K562 (cell line): ENCODE measurements around the gene GAB1. TPM values are rescaled to one million over a fixed set of nuclear protein-coding genes. Genes with fewer than 3 reads are reported as not detected.

ENCODE experiments used
- CBX2 ChIP-seq: fragments of 200-600 bp; sonication (generic); IDR thresholded peaks from one replicate; pipeline ENCODE4 v1.6.1; 2012; ENCODE audit warnings: mild to moderate bottlenecking, low read length, inconsistent platforms; ENCODE audit not compliant: insufficient read depth, poor library complexity, severe bottlenecking
- HMG20B ChIP-seq: fragments of 250-450 bp; sonication (Bioruptor Pico); IDR thresholded peaks from 2 replicates; pipeline ENCODE4 v1.5.0; 2021; ENCODE audit warnings: mild to moderate bottlenecking
- HOXB6 ChIP-seq: fragments of 250-450 bp; sonication (Bioruptor Pico); IDR thresholded peaks from 2 replicates; pipeline ENCODE4 v1.5.1; 2022; ENCODE audit warnings: mild to moderate bottlenecking, borderline replicate concordance
- IRF1 ChIP-seq: sonication (generic); formaldehyde crosslinking; IDR thresholded peaks from 2 replicates; pipeline ENCODE4 v1.8.0; 2022; ENCODE audit warnings: missing genetic modification reagents, mild to moderate bottlenecking, borderline replicate concordance
- KLF16 ChIP-seq: IDR thresholded peaks from 2 replicates; pipeline ENCODE4 v1.6.1; 2016; ENCODE audit warnings: antibody characterized with exemption
- NR0B1 ChIP-seq: fragments of 450-650 bp; IDR thresholded peaks from one replicate; pipeline ENCODE4 v1.6.1; 2018; ENCODE audit warnings: mild to moderate bottlenecking, moderate library complexity; ENCODE audit not compliant: partially characterized antibody
- PHF8 ChIP-seq: fragments of 200-600 bp; sonication (generic); IDR thresholded peaks from 2 replicates; pipeline ENCODE4 v1.6.1; 2012; ENCODE audit warnings: mixed run types, mild to moderate bottlenecking, inconsistent platforms, low read length, moderate library complexity, borderline replicate concordance
- PHTF2 ChIP-seq: fragments of 250-450 bp; sonication (Bioruptor Pico); IDR thresholded peaks from 2 replicates; pipeline ENCODE4 v1.5.0; 2021; ENCODE audit warnings: mild to moderate bottlenecking
- POLR3G ChIP-seq: IDR thresholded peaks from 2 replicates; pipeline ENCODE4 v1.6.1; 2011; ENCODE audit not compliant: insufficient read length, insufficient replicate concordance; ENCODE audit errors: extremely low read depth
- SAFB ChIP-seq: fragments of 200-400 bp; formaldehyde crosslinking; IDR thresholded peaks from 2 replicates; pipeline ENCODE4 v1.6.1; 2017; ENCODE audit warnings: low read depth, low read length, borderline replicate concordance
- SMAD3 ChIP-seq: fragments of 450-650 bp; formaldehyde crosslinking; conservative IDR thresholded peaks from 2 replicates; pipeline ENCODE4 v1.4.0; 2020; ENCODE audit warnings: mild to moderate bottlenecking
- SMAD4 ChIP-seq: fragments of 250-450 bp; sonication (Bioruptor Pico); conservative IDR thresholded peaks from 2 replicates; pipeline ENCODE4 v1.8.0; 2021; ENCODE audit warnings: inconsistent platforms, mild to moderate bottlenecking, moderate library complexity
- SP1 ChIP-seq: sonication (generic); formaldehyde crosslinking; IDR thresholded peaks from 2 replicates; pipeline ENCODE4 v1.8.1; 2022; ENCODE audit warnings: mild to moderate bottlenecking, missing genetic modification reagents
- SREBF2 ChIP-seq: sonication (generic); formaldehyde crosslinking; IDR thresholded peaks from 2 replicates; pipeline ENCODE4 v1.4.0; 2020; ENCODE audit warnings: mild to moderate bottlenecking, missing genetic modification reagents
- TAF1 ChIP-seq: IDR thresholded peaks from 2 replicates; pipeline ENCODE4 v1.6.1; 2011; ENCODE audit warnings: mild to moderate bottlenecking, low read length, moderate library complexity; ENCODE audit not compliant: insufficient read depth, control insufficient read depth, severe bottlenecking; ENCODE audit errors: extremely low read depth
- YBX1 ChIP-seq: fragments of 450-650 bp; IDR thresholded peaks from 2 replicates; pipeline ENCODE4 v1.7.1; 2016; ENCODE audit warnings: mild to moderate bottlenecking
- ZBTB11 ChIP-seq, 3 experiments: fragments of 200-800 bp in 1 of 3; fragments of 250-450 bp in 1 of 3; fragments of 450-650 bp in 1 of 3; sonication (Bioruptor Pico) in 1 of 3; sonication (Bioruptor generic) in 1 of 3; formaldehyde crosslinking in 1 of 3; IDR thresholded peaks; 2 replicates each; pipeline versions ENCODE4 v1.6.1 to v1.8.0; 2016 to 2022; ENCODE audit warnings: mild to moderate bottlenecking in 2 of 3, missing genetic modification characterization in 2 of 3, missing compliant biosample characterization in 1 of 3, moderate library complexity in 1 of 3
- ZBTB8A ChIP-seq: fragments of 450-650 bp; IDR thresholded peaks from 2 replicates; pipeline ENCODE4 v1.6.1; 2018; ENCODE audit warnings: mild to moderate bottlenecking, moderate library complexity; ENCODE audit not compliant: partially characterized antibody
- ZNF253 ChIP-seq: fragments of 250-450 bp; sonication (Bioruptor Pico); conservative IDR thresholded peaks from 2 replicates; pipeline ENCODE4 v1.6.1; 2021; ENCODE audit warnings: mild to moderate bottlenecking
- polyA plus RNA-seq, 8 experiments: library from polyadenylated mRNA; depleted of rRNA in 4 of 8; stranded (reverse) in 5 of 8; unstranded in 3 of 8; fragments of >200 nt; fragmentation: Nextera tagmentation in 2 of 8; fragmentation: Illumina TruSeq in 1 of 8; extraction: Ambion mirVana in 2 of 8; extraction: Trizol in 1 of 8; gene quantifications; 2 replicates each; pipeline versions ENCODE4 v1.2.1 to v1.2.3, GENCODE V29; 2011 to 2014; ENCODE audit warnings: inconsistent platforms in 1 of 8, missing spikeins in 1 of 8
- total RNA-seq, 7 experiments: library from RNA; depleted of rRNA in 6 of 7; stranded (reverse); fragments of >200 nt in 6 of 7; fragmentation: Illumina TruSeq in 2 of 7; extraction: Trizol in 2 of 7; gene quantifications; 2 replicates each; pipeline versions ENCODE4 v1.2.1 to v1.2.3, GENCODE V29; 2011 to 2021; ENCODE audit warnings: low replicate concordance in 1 of 7
- TF ChIP-seq, protein P1 (sequence below): fragments of 250-450 bp; sonication (Bioruptor Pico); IDR thresholded peaks from 2 replicates; pipeline ENCODE4 v1.8.0; 2021; ENCODE audit warnings: moderate library complexity, mild to moderate bottlenecking, inconsistent platforms
- TF ChIP-seq, protein P2 (sequence below): sonication (generic); formaldehyde crosslinking; IDR thresholded peaks from 2 replicates; pipeline ENCODE4 v1.9.0; 2022; ENCODE audit warnings: mild to moderate bottlenecking, missing genetic modification reagents

Gene GAB1
- total and polyA plus RNA-seq, 9 of the 15 experiments (the other 6 are each of a cell fraction or from before 2014, with no cell fraction given), result 1.3 to 14.6 (median 7.5) TPM

GRCh38 chr4:143336781-143337599 lies at the start of gene GAB1 (continued):
- no peak for TF ChIP-seq ZBTB11 (CRISPR knock-in tag; IDR thresholded peaks at IDR 0.05)
- no peak for TF ChIP-seq ZBTB8A
- no peak for TF ChIP-seq HOXB6 (CRISPR knock-in tag)
- TF ChIP-seq, protein P1, sequence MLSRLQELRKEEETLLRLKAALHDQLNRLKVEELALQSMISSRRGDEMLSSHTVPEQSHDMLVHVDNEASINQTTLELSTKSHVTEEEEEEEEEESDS, result no peak
- no peak for TF ChIP-seq YBX1
- TF ChIP-seq SMAD3 (CRISPR knock-in tag), result no peak
- peak; percentile 24; the same call in 1 of the 2 replicates for TF ChIP-seq SP1
- no peak for TF ChIP-seq CBX2
- peak; percentile 14 for TF ChIP-seq TAF1
- no peak for TF ChIP-seq ZNF253 (CRISPR knock-in tag)
- TF ChIP-seq SAFB, result no peak; the same call in 1 of the 2 replicates
- no peak for TF ChIP-seq HMG20B
- TF ChIP-seq, protein P2, sequence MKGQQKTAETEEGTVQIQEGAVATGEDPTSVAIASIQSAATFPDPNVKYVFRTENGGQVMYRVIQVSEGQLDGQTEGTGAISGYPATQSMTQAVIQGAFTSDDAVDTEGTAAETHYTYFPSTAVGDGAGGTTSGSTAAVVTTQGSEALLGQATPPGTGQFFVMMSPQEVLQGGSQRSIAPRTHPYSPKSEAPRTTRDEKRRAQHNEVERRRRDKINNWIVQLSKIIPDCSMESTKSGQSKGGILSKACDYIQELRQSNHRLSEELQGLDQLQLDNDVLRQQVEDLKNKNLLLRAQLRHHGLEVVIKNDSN (CRISPR knock-in tag), result no peak
- no peak for TF ChIP-seq SREBF2 (CRISPR knock-in tag)
- TF ChIP-seq PHF8, result peak; percentile 19; the same call in 1 of the 2 replicates
- no peak for TF ChIP-seq NR0B1
- peak; percentile 66 for TF ChIP-seq SMAD4 (CRISPR knock-in tag)
- TF ChIP-seq POLR3G, result no peak
- TF ChIP-seq PHTF2 (CRISPR knock-in tag), result no peak
- no peak for TF ChIP-seq IRF1 (CRISPR knock-in tag)
- TF ChIP-seq KLF16, result no peak
